Measurements from ENCODE around the gene ARFGAP3.

DNA sequence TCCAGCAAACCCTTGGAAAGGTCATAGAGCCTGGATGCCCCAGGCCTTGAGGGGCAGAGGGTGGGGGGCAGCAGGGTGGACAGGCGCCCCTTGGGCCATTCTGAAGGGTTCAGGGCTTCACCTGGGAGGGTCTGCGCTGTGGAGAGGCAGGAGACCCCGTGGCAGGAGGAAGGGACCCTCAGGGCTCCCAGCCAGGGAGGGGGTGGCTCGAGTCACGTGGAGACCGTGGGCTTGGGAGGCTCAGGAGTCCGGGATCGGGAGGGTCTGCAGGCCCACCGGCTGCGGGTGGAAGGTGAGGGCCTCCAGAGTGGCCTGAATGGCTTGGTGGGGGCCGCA is 87.9 kb downstream of the ARFGAP3 start:
- no peak for TF ChIP-seq CTCF (conservative IDR thresholded peaks at IDR 0.05; ENCODE audit: low read depth, low read length)
- no peak for TF ChIP-seq EZH2 (IDR thresholded peaks at IDR 0.05; ENCODE audit: borderline replicate concordance, low read depth, low read length, poor library complexity, severe bottlenecking)
